Chondrocyte (in vitro differentiated cells): ENCODE data around the gene PLXNA2. TPM values are rescaled to one million over a fixed set of nuclear protein-coding genes. Genes with fewer than 3 reads are reported as not detected.

Source experiments
- DNase-seq: peaks from one replicate; pipeline ENCODE4 v3.0.0; 2021; ENCODE audit warnings: mixed read lengths, low spot score
- H3K27ac Mint-ChIP-seq: one replicate; pipeline ENCODE4 v1.8.0; 2021; ENCODE audit warnings: mild to moderate bottlenecking, moderate library complexity, mixed read lengths; ENCODE audit not compliant: unreplicated experiment
- H3K27me3 Mint-ChIP-seq: 2 replicates; pipeline ENCODE4 v1.8.0; 2021; ENCODE audit warnings: low read depth, mixed read lengths
- H3K36me3 Mint-ChIP-seq: 2 replicates; pipeline ENCODE4 v1.8.0; 2021; ENCODE audit warnings: low read depth, mixed read lengths
- H3K4me1 Mint-ChIP-seq: 2 replicates; pipeline ENCODE4 v1.8.0; 2021; ENCODE audit warnings: low read depth, mild to moderate bottlenecking, mixed read lengths
- H3K4me3 Mint-ChIP-seq: one replicate; pipeline ENCODE4 v1.8.0; 2021; ENCODE audit warnings: mild to moderate bottlenecking, moderate library complexity, mixed read lengths; ENCODE audit not compliant: unreplicated experiment
- H3K9me3 Mint-ChIP-seq: 2 replicates; pipeline ENCODE4 v1.8.0; 2021; ENCODE audit warnings: low read depth, mixed read lengths
- total RNA-seq: library from RNA; stranded (reverse); gene quantifications from 3 replicates; pipeline ENCODE4 v1.2.1, GENCODE V29; 2021
- TF ChIP-seq, protein P1 (sequence below): fragments of 200-600 bp; sonication (generic); IDR thresholded peaks from 2 replicates; pipeline ENCODE4 v1.5.0; 2021; ENCODE audit warnings: antibody characterized with exemption, mild to moderate bottlenecking, moderate library complexity

PLXNA2 gene
- total RNA-seq, 1 donor from 2014 or later, result 22.0 TPM

DNA sequence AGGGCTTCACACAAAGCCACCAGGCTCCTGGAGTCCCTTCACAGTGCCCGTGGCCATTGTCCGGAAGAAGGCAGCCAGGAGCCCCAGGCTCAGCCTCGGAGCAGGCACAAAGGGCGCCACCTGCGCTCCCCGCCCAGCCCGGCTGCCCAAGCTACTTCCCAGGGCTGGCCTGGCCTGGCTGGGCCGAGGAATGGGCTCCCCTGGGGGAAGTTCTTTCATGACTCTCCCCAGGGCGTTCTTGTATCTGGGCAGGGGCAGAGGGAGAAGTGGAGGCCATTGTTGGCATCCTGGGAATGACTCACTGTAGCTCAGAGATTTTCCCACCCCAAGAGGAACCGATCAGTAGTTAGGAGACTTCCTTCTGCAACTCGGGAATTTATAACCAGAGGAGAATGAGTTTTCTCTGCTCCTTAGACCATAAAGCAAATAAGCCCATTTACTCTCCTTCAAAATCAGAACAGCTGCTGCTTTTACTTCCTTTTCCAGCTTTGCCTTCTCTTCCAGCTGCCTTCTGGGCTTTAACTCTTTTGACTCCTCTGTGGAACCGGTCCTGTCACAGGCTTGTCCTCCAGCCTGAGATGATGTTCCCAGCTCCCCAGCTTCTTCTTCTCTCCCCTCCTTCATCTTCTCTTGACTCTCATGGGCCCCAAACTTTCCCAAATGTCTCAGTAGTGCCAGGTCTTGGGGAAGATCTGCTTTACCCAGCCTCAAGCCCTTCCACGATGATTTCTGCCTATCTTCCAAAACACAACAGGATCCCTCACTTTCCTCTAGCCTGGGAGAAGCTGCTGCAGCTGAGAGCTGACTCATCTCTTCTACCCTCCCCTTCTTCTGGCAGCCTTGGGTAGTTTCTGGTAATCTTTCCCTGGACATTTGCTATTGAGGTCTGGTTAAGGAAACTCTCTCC, 214.6 kb downstream of the PLXNA2 start:
- Mint-ChIP-seq H3K4me1 (peaks cover 32% of the 10 kb centered on the region), H3K27me3 (no peaks in the 10 kb centered on the region), H3K27ac (peak overlapping the region; percentile 77), H3K36me3 (peaks cover 29% of the 10 kb centered on the region), H3K4me3 (peak overlapping the region; percentile 0), H3K9me3 (no peaks in the 10 kb centered on the region)
- no peak for DNase-seq
- TF ChIP-seq, protein P1, sequence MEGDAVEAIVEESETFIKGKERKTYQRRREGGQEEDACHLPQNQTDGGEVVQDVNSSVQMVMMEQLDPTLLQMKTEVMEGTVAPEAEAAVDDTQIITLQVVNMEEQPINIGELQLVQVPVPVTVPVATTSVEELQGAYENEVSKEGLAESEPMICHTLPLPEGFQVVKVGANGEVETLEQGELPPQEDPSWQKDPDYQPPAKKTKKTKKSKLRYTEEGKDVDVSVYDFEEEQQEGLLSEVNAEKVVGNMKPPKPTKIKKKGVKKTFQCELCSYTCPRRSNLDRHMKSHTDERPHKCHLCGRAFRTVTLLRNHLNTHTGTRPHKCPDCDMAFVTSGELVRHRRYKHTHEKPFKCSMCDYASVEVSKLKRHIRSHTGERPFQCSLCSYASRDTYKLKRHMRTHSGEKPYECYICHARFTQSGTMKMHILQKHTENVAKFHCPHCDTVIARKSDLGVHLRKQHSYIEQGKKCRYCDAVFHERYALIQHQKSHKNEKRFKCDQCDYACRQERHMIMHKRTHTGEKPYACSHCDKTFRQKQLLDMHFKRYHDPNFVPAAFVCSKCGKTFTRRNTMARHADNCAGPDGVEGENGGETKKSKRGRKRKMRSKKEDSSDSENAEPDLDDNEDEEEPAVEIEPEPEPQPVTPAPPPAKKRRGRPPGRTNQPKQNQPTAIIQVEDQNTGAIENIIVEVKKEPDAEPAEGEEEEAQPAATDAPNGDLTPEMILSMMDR, result no peak

DNA sequence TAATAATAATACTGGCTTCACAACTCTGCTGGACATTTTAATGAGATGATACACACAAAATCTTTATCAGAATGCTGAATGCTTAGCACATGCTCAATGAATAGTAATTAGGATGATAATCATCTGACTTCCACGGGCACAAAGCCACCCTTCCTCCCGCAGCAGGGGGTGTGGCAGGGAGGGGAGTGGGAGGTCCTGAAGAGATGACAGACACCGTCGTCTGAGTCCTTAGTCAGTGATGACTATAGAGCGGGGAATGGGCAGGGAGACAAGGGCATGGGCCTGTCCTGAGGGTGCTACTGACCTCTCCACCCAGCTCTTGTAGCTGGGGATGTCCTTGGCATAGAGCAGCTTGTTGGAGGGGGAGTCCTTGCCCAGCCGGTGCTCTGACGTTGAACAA, 215.7 kb downstream of the PLXNA2 start:
- Mint-ChIP-seq H3K27ac (no peak overlapping the region), H3K4me3 (no peak overlapping the region), H3K4me1 (peaks cover 32% of the 10 kb centered on the region), H3K9me3 (no peaks in the 10 kb centered on the region), H3K36me3 (peaks cover 22% of the 10 kb centered on the region), H3K27me3 (no peaks in the 10 kb centered on the region)
- TF ChIP-seq, protein P1, result no peak
- no peak for DNase-seq

DNA sequence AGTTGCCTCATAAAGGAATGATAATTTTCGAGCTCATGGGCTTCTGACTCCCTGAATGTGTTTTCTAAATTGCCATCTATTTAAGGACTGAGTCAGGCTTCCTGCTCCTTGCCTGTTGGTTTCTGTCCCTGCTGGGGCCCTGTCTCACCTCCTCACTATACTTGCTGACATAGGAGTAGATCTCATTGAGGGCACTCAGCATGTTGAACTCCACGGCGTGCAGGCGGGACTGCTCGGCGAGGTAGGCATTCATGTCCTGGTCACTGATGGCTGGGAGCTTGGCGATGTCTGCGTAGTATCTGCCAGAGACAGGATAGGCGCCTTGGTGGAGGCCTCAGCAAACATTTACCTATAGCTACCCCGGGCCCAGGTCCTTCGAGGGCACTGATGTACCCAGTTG, 216.3 kb downstream of the PLXNA2 start:
- no peak for DNase-seq
- H3K36me3 Mint-ChIP-seq, result peaks cover 21% of the 10 kb centered on the region

DNA sequence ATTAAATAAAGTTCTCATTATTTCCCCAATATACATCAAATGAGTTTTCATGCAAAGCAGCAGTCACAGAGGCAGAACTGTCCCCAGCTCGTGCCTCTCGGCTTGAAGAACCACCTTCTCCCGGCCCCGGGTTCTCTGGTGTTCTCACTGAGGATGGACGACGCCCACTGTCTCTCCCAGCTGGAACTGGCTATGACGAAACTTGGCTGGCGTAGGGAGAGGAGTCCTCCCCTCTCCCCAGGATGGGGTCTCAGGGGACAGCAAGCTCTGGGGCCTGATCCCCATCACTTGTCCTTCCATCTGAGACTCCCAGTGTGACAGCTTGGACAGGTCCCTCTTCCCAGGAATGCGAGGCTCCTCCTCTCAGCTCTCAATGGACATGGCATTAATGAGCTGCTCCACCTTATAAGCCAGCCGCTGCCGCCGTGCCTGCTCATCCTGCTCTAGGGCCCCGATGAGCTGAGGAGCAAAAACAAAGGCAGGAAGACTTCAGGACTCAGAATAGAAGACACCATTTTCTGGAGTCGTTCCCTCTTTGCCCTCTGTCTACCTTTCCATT, 217.2 kb downstream of the PLXNA2 start:
- Mint-ChIP-seq H3K4me3 (no peak overlapping the region), H3K4me1 (peaks cover 40% of the 10 kb centered on the region), H3K9me3 (no peaks in the 10 kb centered on the region), H3K27me3 (no peaks in the 10 kb centered on the region), H3K27ac (no peak overlapping the region), H3K36me3 (peaks cover 18% of the 10 kb centered on the region)
- no peak for DNase-seq
- TF ChIP-seq, protein P1, result no peak

More for the DNA sequence above, 216.3 kb downstream of the PLXNA2 start:
- Mint-ChIP-seq H3K9me3 (no peaks in the 10 kb centered on the region), H3K4me1 (peaks cover 37% of the 10 kb centered on the region), H3K4me3 (no peak overlapping the region), H3K27me3 (no peaks in the 10 kb centered on the region), H3K27ac (no peak overlapping the region)
- TF ChIP-seq, protein P1, result no peak

DNA sequence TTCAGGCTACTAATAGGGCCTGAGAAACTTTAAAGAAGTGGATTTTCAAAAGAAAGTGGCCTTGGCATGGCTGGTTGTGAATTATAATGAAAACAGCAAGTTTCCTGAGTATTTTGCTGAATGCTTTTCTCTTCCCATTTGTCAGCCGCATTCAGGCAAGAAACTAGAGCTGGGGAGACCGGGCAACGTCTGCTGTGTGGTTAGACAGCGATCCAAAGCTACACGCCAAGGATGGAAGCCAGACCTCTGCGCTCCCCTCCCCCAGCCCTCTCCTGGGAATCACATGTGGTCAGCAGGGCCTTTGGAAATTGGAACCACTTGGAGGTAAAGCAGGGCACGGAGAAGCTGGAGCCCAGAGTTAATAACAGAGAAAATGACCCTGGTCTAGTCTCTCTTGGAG, 219.2 kb downstream of the PLXNA2 start:
- Mint-ChIP-seq H3K9me3 (no peaks in the 10 kb centered on the region), H3K4me3 (no peak overlapping the region), H3K27me3 (no peaks in the 10 kb centered on the region), H3K27ac (no peak overlapping the region), H3K36me3 (peaks cover 13% of the 10 kb centered on the region), H3K4me1 (peaks cover 22% of the 10 kb centered on the region)
- TF ChIP-seq, protein P1, result no peak
- no peak for DNase-seq
